ENCODE data around the gene ADARB1. TPM values are rescaled to one million over a fixed set of nuclear protein-coding genes. Genes with fewer than 3 reads are reported as not detected.

ADARB1 gene
- total RNA-seq, 1 donor = 2.1 TPM

DNA sequence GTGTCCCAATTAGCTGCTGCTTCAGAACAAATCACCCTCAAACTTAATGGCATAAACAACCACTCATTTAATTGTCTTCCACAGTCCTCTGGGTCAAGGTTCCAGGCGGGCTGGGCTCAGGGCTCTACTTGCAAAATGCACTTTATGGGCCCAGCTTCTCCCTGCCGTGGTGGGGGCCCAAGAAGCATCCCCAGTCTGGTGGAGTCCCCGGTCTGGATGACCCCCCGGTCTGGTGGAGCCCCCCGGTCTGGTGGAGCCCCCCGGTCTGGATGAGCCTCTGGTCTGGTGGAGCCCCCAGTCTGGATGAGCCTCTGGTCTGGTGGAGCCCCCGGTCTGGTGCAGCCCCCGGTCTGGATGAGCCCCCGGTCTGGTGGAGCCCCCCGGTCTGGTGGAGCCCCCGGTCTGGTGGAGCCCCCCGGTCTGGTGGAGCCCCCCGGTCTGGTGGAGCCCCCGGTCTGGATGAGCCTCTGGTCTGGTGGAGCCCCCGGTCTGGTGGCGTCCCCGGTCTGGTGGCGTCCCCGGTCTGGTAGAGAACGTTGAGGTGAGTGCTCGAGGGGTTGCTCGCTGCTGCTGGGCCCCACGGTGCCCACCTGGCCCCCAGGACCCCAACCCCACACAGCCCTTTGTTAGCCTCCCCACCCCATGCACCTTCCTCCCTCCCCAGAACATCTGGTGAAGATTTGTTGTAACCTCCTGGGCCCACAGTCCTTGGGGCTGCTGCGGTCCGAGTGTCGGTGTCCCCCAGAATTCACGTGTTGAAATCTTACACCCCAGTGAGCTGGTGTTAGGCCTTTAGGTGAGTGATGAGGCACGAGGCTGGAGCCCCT is 179.5 kb downstream of the ADARB1 start:
- DNase-seq (ENCODE audit: low read depth) = no peak
- TF ChIP-seq, protein P1, sequence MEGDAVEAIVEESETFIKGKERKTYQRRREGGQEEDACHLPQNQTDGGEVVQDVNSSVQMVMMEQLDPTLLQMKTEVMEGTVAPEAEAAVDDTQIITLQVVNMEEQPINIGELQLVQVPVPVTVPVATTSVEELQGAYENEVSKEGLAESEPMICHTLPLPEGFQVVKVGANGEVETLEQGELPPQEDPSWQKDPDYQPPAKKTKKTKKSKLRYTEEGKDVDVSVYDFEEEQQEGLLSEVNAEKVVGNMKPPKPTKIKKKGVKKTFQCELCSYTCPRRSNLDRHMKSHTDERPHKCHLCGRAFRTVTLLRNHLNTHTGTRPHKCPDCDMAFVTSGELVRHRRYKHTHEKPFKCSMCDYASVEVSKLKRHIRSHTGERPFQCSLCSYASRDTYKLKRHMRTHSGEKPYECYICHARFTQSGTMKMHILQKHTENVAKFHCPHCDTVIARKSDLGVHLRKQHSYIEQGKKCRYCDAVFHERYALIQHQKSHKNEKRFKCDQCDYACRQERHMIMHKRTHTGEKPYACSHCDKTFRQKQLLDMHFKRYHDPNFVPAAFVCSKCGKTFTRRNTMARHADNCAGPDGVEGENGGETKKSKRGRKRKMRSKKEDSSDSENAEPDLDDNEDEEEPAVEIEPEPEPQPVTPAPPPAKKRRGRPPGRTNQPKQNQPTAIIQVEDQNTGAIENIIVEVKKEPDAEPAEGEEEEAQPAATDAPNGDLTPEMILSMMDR (IDR thresholded peaks at IDR 0.05; ENCODE audit: insufficient read depth, low read length) = no peak
- no peak overlapping the region for H3K4me3 ChIP-seq (ENCODE audit: low read depth, low read length)

DNA sequence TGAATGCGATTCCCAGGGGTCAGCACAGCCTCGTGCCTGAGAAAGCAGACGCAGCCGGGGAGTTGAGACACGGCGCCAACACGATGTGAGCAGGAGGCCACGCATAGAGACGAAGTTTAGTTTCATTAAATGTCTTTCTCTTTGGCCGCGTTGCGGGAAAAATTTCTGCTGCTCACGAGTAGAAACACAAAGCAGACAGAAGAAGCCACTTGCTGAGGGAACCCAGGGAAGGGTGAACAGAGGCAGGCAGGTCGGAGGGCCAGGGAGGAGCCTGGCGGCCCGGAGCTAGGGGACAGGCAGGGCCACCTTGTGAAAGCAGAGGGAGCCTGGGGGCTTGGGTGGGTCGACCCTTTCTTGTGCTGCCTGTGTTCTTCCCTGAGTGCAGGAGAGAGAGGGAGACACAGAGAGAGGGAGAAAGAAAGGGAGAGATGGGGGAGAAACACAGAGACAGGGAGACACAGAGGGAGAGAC is 180.1 kb downstream of the ADARB1 start:
- H3K4me3 ChIP-seq (ENCODE audit: low read depth, low read length) = no peak overlapping the region
- no peak for DNase-seq (ENCODE audit: low read depth)
- TF ChIP-seq, protein P1 (IDR thresholded peaks at IDR 0.05; ENCODE audit: insufficient read depth, low read length) = no peak

DNA sequence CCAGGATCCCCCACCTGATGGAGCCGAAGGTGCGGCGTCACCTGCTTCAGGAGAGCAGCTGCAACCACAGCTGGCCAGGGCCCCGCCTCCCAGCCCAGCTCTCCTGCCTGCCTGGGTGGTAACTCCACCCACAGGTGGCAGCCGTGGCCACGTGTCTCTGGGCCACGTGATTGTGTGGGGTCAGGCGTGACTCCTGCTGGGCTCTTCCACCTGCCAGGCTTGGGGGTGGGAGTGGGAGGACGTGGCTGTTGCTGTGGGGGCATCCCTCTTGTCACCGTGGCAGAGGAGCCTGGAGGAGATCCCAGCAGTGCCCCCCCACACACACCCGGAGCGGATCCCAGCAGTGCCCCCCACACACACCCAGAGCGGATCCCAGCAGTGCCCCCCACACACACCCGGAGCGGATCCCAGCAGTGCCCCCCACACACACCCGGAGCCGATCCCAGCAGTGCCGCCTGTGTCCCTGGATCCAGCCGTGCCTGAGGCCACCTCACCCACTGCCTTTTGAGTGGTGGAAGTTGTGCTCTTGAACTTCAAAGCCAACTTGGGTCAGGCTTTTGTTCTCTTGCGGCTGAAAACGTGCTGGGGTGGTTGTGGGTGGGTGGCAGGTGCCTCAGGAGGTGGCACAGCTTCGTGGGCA is 181.1 kb downstream of the ADARB1 start:
- TF ChIP-seq, protein P1 (IDR thresholded peaks at IDR 0.05; ENCODE audit: insufficient read depth, low read length) = no peak
- no peak for DNase-seq (ENCODE audit: low read depth)
- H3K4me3 ChIP-seq (ENCODE audit: low read depth, low read length) = no peak overlapping the region

DNA sequence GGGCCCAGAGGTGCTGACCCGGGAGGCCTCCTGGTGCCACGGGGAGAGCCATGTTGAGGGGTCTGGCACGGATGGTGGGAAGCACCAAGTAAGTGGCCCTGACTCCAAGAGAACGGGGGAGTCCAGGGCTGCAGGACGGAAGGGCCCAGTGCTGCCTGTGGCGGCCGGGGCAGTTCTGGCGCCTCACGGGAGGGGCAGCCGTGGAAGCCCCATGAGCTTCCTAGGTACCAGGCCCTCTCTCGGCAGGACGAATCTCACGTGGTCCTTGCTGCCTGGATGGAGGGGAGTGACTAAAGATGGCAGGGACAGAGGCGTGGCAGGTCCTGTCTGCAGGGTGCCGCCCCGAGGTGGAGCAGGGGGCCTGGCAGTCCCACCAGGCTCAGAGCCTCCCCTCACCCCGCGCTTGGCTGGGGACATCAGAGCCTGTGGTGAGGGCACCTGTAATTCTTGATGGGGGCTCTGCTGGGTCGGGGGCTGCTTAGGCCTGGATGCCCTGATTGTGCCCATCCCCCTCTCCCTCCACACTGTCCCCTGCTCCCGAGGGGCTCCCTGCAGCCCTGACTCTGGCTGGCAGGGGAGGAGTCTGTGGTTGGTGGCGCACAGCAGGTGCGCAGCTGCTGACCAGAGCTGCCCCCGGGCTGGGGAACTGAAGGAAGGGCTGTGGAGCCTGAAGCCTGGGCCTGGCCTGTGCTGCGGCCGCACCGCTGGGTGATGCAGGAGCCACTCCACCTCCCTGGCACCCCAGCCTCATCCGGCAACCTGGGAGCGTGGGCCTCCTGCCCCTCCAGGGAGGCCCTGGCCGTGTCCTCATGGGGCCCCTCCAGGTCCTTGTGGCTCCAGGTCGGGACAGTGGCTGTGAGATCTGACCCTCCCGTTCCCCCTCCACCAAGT is 181.9 kb downstream of the ADARB1 start:
- H3K4me3 ChIP-seq (ENCODE audit: low read depth, low read length) = no peak overlapping the region
- DNase-seq (ENCODE audit: low read depth) = no peak
- TF ChIP-seq, protein P1 (IDR thresholded peaks at IDR 0.05; ENCODE audit: insufficient read depth, low read length) = no peak

DNA sequence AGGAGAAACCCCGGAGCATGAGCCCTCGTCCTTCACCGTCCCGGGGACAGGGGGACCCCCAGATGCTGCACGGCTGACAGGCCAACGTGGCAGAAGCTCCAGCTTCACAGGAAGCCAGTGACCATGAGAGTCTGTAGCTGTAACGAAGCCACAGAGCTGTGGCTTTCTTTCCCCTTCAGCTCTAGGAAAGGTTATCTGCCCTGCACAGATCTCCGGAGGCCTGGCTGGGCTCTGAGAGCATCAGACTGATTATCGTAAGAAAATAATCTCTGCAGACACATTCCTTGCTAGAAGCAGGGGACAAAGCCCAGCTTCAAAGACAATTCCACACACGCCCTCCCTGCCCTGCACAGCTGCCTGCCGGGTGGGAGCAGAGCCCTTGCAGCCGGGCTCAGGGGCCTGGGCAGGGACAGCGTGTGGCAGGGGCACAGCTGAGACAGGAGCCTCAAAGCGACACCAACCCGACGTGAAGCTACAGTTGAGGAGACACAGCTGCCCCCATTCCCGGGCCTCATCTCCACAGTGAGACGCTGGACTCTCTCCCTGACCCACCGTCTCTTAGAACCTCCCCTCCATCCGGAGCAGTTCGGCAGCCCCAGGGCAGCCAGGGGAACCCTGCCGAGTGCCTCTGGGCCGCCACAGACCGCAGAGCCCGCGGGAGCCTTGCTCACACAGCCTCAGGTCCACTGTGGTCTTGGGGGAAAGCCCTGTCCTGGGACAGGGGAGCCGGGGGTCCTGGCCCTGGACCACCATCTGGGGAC is 182.7 kb downstream of the ADARB1 start:
- TF ChIP-seq, protein P1 (IDR thresholded peaks at IDR 0.05; ENCODE audit: insufficient read depth, low read length) = no peak
- H3K4me3 ChIP-seq (ENCODE audit: low read depth, low read length) = no peak overlapping the region
- DNase-seq (ENCODE audit: low read depth) = no peak
